Measurements from ENCODE around the gene NPNT.

GRCh38 chr4:105969575-105969974, 74.3 kb downstream of the NPNT start:
- TF ChIP-seq CTCF (conservative IDR thresholded peaks at IDR 0.05) (no peak), ZFX (IDR thresholded peaks at IDR 0.05) (no peak)

Data from C4-2B (cell line).